ENCODE measurements around the gene MAG.

Gene MAG

DNA sequence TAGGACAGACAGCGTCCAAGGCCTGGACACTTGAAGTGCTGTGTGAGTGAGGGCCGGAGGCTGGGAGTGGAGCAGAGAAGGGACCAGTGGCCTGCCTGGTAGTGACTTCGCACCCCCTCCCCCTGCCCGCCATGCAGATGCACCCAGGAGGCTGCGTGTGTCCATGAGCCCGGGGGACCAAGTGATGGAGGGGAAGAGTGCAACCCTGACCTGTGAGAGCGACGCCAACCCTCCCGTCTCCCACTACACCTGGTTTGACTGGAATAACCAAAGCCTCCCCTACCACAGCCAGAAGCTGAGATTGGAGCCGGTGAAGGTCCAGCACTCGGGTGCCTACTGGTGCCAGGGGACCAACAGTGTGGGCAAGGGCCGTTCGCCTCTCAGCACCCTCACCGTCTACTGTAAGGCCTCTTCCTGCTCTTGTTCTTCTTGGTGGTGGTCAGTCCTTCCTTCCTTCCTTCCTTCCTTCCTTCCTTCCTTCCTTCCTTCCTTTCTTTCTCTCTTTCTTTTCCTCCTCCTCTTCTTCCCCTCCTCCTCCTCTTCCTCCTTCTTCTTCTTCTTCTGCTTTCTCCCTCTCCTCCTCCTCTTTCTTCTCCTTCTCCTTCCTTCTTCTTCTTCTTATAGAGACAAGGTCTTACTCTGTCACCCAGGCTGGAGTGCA, 49.7 kb downstream of the MAG start:
- in situ Hi-C loops (cut with HindIII; ENCODE audit: low pct_ligation_motif_present, low sequenced_read_pairs): no loop called here
- no peak overlapping the region for H3K27ac ChIP-seq
- no peaks in the 10 kb centered on the region for H3K36me3 ChIP-seq (replicated peaks)
- H3K27me3 ChIP-seq (replicated peaks): no peaks in the 10 kb centered on the region
- TF ChIP-seq, protein P1, sequence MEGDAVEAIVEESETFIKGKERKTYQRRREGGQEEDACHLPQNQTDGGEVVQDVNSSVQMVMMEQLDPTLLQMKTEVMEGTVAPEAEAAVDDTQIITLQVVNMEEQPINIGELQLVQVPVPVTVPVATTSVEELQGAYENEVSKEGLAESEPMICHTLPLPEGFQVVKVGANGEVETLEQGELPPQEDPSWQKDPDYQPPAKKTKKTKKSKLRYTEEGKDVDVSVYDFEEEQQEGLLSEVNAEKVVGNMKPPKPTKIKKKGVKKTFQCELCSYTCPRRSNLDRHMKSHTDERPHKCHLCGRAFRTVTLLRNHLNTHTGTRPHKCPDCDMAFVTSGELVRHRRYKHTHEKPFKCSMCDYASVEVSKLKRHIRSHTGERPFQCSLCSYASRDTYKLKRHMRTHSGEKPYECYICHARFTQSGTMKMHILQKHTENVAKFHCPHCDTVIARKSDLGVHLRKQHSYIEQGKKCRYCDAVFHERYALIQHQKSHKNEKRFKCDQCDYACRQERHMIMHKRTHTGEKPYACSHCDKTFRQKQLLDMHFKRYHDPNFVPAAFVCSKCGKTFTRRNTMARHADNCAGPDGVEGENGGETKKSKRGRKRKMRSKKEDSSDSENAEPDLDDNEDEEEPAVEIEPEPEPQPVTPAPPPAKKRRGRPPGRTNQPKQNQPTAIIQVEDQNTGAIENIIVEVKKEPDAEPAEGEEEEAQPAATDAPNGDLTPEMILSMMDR (IDR thresholded peaks at IDR 0.05; ENCODE audit: low read depth, low read length, missing control alignments): no peak
- DNase-seq: no peak
- H3K4me3 ChIP-seq (ENCODE audit: low read depth, low read length): no peak overlapping the region

DNA sequence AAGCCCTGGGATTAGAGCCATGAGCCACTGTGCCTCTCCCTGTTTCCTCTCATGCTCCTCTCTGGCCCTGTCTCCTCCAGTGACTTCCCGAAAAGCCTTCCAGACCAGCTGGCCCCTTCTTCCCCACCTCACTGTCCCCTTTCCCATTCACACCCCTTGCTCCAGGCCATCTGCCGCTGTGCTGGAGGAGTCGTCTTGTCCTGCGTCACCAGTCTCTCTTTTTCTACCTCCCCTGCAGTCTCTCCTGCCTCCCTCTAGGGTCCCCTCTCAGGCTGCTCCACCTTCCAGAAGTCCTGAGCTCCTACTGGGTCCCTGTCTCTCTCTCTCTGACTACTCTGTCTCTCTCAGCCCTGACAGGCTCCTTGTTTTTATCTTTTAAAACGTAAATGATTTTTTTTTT, 50.5 kb downstream of the MAG start:
- in situ Hi-C loops (cut with HindIII; ENCODE audit: low pct_ligation_motif_present, low sequenced_read_pairs): no loop called here
- no peaks in the 10 kb centered on the region for H3K36me3 ChIP-seq (replicated peaks)
- no peak for DNase-seq
- TF ChIP-seq, protein P1 (IDR thresholded peaks at IDR 0.05; ENCODE audit: low read depth, low read length, missing control alignments): no peak
- H3K27ac ChIP-seq: no peak overlapping the region
- H3K27me3 ChIP-seq (replicated peaks): no peaks in the 10 kb centered on the region
- no peak overlapping the region for H3K4me3 ChIP-seq (ENCODE audit: low read depth, low read length)

DNA sequence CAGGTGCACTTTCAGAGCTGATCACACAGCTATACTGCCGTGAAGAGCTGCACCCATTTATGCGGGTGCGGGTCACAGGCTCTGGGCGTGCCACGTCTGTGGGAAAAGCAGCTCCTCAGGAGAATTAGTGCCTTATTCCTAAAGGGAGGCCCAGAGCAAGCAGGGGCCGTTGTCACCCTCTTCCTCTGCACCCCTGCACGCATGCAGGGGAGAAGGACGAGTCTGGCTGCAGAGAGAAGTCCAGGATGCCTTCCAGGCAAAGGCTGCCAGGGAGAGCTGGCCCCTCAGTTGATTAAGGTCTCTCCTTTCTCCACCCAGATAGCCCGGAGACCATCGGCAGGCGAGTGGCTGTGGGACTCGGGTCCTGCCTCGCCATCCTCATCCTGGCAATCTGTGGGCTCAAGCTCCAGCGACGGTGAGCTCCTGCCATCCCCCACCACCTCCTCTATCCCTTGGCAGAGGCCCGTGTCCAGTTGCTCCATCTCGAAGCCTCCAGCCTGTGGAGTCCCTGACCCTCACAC, 52.6 kb downstream of the MAG start:
- Histone ChIP-seq H3K27ac (no peak overlapping the region), H3K4me3 (ENCODE audit: low read depth, low read length) (no peak overlapping the region), H3K36me3 (replicated peaks) (no peaks in the 10 kb centered on the region), H3K27me3 (replicated peaks) (no peaks in the 10 kb centered on the region)
- DNase-seq: no peak
- TF ChIP-seq, protein P1 (IDR thresholded peaks at IDR 0.05; ENCODE audit: low read depth, low read length, missing control alignments): no peak
- in situ Hi-C loops (cut with HindIII; ENCODE audit: low pct_ligation_motif_present, low sequenced_read_pairs): no loop called here

DNA sequence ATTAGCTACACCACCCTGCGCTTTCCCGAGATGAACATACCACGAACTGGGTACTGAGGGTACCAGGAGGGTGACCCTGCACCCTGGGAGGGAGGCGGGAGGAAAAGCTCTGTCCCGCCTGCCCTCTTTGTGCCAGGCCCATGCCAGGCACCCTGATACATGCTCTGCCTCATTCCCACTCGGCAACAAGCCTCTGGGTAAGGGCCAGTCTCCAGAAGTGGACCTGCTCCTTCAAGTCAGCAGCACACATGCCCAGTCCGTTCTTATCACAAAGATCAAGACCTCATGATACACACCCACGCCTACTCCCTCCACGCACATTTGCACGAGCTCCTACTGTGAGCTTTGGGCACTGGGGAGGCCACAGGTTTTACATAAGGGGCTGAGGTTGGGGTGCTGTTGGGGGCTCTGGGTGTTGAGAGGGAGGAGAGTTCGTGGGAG, 53.7 kb downstream of the MAG start:
- Histone ChIP-seq H3K36me3 (replicated peaks) (no peaks in the 10 kb centered on the region), H3K27me3 (replicated peaks) (no peaks in the 10 kb centered on the region), H3K27ac (no peak overlapping the region), H3K4me3 (ENCODE audit: low read depth, low read length) (no peak overlapping the region)
- DNase-seq: no peak
- in situ Hi-C loops (cut with HindIII; ENCODE audit: low pct_ligation_motif_present, low sequenced_read_pairs): no loop called here
- TF ChIP-seq, protein P1 (IDR thresholded peaks at IDR 0.05; ENCODE audit: low read depth, low read length, missing control alignments): no peak

DNA sequence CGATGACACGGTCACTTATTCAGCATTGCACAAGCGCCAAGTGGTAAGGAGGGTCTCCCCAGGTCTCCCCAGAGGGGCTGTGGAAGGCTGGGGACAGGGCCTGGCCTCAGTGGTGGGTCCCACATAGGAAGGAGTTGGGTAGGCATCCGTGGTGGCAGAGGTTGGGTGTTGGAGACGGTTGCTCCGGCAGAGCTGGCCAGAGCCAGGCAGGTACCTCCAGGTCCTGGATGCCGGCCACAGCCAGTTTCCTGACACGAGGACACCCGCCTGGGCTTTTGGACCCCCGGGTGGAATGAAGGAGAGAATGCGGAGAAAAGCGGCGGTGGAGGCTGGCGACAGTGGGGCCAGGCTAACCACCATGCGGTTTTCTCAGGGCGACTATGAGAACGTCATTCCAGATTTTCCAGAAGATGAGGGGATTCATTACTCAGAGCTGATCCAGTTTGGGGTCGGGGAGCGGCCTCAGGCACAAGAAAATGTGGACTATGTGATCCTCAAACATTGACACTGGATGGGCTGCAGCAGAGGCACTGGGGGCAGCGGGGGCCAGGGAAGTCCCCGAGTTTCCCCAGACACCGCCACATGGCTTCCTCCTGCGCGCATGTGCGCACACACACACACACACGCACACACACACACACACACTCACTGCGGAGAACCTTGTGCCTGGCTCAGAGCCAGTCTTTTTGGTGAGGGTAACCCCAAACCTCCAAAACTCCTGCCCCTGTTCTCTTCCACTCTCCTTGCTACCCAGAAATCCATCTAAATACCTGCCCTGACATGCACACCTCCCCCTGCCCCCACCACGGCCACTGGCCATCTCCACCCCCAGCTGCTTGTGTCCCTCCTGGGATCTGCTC, 54.5 kb downstream of the MAG start:
- Histone ChIP-seq H3K4me3 (ENCODE audit: low read depth, low read length) (no peak overlapping the region), H3K36me3 (replicated peaks) (no peaks in the 10 kb centered on the region), H3K27me3 (replicated peaks) (no peaks in the 10 kb centered on the region), H3K27ac (no peak overlapping the region)
- TF ChIP-seq, protein P1 (IDR thresholded peaks at IDR 0.05; ENCODE audit: low read depth, low read length, missing control alignments): no peak
- in situ Hi-C loops (cut with HindIII; ENCODE audit: low pct_ligation_motif_present, low sequenced_read_pairs): no loop called here
- DNase-seq: no peak
